NB4 (cell line): ENCODE measurements around the gene KHK.

ENCODE experiments used
- DNase-seq: peaks from one replicate; pipeline ENCODE4 v3.0.0; 2010; ENCODE audit warnings: low read depth
- H3K4me3 ChIP-seq: one replicate; pipeline ENCODE4 v1.5.1; 2011; ENCODE audit warnings: mild to moderate bottlenecking, low read depth, low read length, moderate library complexity
- CTCF ChIP-seq: IDR thresholded peaks from one replicate; pipeline ENCODE4 v1.5.1; 2012; ENCODE audit warnings: low read depth, low read length
- MAX ChIP-seq: IDR thresholded peaks from 2 replicates; pipeline ENCODE4 v1.6.1; 2011; ENCODE audit warnings: low read depth, low read length
- MYC ChIP-seq: IDR thresholded peaks from 2 replicates; pipeline ENCODE4 v1.6.1; 2011; ENCODE audit warnings: low read depth, low read length
- POLR2A ChIP-seq: IDR thresholded peaks from 2 replicates; pipeline ENCODE4 v1.6.1; 2011; ENCODE audit warnings: mild to moderate bottlenecking; ENCODE audit not compliant: insufficient read length; ENCODE audit errors: extremely low read depth

Gene KHK

GRCh38 chr2:27126252-27126710 lies 39.7 kb downstream of the KHK start:
- TF ChIP-seq CTCF (no peak), MYC (no peak), POLR2A (no peak), MAX (no peak)
- H3K4me3 ChIP-seq: no peak overlapping the region
- no peak for DNase-seq

DNA sequence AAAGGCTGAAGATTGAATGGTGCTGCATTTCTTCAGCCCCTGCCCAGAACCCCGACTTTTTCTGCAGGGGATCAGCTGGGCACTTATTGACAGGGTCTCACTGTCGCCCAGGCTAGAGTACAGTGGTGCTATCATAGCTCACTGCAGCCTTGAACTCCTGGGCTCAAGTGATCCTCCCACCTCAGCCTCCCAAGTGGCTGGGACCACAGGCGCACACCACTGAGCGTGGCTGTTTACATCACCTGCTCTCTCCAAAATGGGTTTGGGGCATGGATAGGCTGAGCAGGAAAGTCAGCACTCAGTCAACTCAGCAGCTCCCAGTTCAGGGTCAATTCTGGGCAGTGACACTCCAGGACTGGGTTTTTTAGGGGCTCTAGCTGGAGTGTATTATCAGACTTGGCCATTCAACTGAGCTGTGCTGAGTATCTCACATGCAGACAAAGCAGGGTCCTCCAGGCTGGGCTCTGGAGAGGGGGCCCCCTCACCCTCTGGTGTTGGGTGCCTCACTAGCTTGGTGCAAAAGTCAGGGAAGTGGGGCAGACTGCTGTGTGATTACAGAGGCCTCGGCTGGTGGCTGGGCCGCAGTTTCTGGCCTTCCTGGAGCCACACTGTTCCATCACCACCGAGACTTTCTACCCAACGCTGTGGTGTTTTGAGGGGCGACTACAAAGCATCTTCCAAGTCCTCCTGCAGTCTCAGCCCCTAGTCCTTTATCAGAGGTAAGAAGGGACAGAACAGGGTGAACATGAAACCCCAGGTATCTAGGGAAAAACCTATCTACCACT lies 41.5 kb downstream of the KHK start:
- no peak overlapping the region for H3K4me3 ChIP-seq
- no peak for DNase-seq
- TF ChIP-seq MYC: no peak
- TF ChIP-seq MAX: no peak
- TF ChIP-seq POLR2A: no peak
- TF ChIP-seq CTCF: no peak

- no peak for TF ChIP-seq MAX
- TF ChIP-seq CTCF: no peak
- no peak for TF ChIP-seq MYC
- no peak for TF ChIP-seq POLR2A
- H3K4me3 ChIP-seq: no peak overlapping the region
- DNase-seq: no peak
Measured at GRCh38 chr2:27128668-27129571, 42.3 kb downstream of the KHK start.

- DNase-seq: no peak
- no peak overlapping the region for H3K4me3 ChIP-seq
- no peak for TF ChIP-seq MYC
- TF ChIP-seq MAX: no peak
- TF ChIP-seq CTCF: no peak
- TF ChIP-seq POLR2A: no peak
Measured at GRCh38 chr2:27130396-27130795, 43.8 kb downstream of the KHK start.

- DNase-seq: no peak
- no peak overlapping the region for H3K4me3 ChIP-seq
- no peak for TF ChIP-seq MYC
Measured at GRCh38 chr2:27131429-27131828, 44.9 kb downstream of the KHK start.

GRCh38 chr2:27133195-27133875 lies 46.8 kb downstream of the KHK start:
- TF ChIP-seq POLR2A (no peak), MYC (no peak), CTCF (no peak), MAX (no peak)
- peak overlapping the region; percentile 87 for H3K4me3 ChIP-seq
- no peak for DNase-seq
